ENCODE measurements around the gene CBX6. TPM values are rescaled to one million over a fixed set of nuclear protein-coding genes. Genes with fewer than 3 reads are reported as not detected.
"Not testable (repeated sequence)": the region's sequence is repeated elsewhere in the genome, so short reads cannot be mapped to it uniquely, and the experiment has no call there.

The CBX6 gene
- 22.1 and 32.4 TPM in 2 replicates for total RNA-seq

DNA sequence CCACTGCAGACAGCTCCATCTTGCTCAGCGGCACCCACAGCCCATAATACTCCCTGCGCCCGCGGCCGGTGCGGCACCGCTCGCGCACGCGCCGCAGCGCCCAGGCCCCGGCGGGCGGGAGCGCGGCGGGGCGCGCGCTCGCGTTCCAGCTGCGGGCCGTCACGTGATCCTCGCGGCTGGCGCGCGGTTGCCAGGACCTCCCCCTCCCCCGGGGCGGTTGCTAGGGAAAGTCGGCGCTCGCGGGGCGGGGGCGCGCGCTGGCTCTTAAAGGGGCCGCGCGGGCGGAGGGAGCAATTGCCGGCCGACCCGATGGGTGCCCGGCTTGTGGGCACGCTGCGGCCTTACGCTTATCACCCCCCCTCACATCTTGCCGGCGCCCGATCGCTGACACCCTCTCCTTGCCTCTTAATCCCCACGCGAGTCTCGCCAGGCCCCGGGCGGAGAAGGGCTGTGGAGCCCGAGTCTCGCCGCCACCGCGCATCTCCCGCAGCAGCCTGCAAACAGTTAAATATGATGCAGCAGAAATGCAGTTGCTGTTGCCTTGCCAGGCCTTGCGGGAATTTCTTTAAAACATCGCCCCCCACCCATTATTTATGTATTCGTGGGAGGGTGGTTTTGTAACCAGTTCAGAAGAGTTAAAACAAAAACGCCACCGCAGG lies at the start of gene CBX6:
TSS of gene CBX6 (minus strand) at position 45 of the 659 bp plus-strand sequence. CDS start at position 19, 26 bp downstream.
- DNase-seq = peak; percentile 95

DNA sequence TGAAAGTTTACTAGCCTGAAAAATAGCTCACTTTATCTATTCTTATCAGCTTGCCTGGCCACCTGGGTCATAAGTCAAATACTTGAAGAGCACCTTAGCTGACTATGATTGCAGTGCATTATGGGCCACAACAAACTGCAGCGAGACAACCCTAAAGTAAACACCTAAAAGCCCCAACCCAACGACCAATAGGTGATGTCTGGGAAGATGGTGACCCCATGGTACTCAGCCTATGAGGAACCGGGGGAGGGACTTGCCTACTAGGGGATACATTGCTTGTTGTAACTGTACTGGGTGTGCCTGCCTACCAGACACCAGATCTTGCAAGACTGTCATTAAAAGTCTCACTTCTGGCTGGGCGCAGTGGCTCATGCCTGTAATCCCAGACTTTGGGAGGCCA lies 49.8 kb upstream of the CBX6 start:
- no peak for DNase-seq

GRCh38 chr22:38921120-38921519 lies 49.1 kb upstream of the CBX6 start:
- DNase-seq = no peak

DNA sequence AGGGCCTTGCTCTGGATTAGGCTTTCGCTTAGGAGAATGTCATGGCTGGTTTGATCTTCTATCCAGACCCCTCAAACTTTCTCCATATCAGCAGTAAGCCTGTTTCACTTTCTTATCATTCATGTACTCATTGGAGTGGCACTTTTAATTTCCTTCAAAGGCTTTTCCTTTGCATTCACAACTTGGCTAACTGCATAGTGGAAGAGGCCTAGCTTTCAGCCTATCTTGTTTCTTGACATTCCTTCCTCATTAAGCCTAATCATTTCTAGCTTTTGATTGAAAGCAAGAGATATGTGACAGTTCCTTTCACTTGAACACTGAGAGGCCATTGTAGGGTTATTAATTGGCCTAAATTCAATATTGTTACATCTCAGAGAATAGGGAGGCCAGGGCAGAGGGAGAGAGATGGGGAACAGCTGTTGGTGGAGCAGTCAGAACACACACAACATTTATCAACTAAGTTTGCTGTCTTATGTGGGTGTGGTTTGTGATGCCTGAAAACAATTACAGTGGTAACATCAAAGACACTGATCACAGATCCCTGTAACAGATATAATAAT lies 47.7 kb upstream of the CBX6 start:
- DNase-seq = no peak

DNA sequence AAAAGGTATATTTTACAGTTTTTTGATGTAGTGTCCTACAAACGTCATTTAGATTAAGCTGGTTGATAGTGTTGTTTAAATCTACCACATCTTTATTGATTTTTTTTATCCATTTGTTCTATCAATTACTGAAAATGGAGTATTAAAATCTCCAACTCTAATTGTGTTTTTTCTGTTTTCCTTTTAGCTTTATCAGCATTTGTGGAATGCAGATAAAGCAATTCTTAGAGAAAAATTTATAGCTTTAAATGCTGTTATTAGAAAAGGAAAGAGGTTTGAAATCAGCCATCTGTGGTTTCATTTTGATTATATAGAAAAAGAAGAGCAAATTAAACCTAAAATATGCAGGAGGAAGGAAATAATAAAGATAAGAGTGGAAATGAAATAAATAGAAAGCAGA lies 39.4 kb upstream of the CBX6 start:
- DNase-seq = no peak

DNA sequence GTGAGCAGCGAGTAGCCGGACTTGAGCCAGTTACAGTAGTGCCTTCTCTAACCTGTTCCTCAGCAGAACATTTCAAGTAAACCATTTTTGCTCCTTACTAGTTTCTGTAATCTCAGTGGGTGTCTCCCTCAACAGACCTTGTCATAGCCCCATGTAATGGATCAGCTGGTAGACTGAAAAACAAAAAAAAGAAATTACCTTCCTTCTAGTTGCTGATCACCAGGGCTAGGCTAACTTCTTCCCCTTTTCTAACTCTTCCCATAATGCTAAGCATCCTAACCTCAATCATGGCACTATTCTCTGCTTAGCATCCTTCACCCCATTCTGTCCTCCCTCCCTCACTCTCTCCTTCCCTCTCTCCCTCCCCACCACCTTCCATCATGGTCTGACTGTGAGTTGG lies 35.8 kb upstream of the CBX6 start:
- DNase-seq = no peak

- DNase-seq = no peak
These were observed 34.0 kb upstream of the CBX6 start for GRCh38 chr22:38906052-38906451.

DNA sequence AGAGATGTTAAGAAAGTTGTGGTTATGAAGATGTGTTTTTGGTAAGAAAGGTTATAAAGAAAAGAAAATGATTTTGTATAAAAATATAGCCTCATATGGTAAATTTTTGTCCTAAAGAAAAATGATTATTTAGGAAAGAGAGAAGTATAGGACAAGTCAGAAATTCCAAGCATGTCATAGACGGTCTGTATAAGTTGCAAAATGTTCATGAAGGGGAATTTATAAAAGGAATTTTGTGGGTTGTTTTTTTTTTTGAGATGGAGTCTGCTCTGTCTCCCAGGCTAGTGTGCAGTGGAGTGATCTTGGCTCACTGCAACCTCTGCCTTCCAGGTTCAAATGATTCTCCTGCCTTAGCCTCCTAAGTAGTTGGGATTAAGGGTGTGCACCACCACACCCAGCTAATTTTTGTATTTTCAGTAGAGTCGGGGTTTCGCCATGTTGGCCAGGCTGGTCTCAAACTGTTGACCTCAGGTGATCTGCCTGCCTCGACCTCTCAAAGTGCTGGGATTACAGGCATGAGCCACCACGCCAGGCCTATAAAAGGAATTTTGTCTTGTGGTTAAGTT lies 32.1 kb upstream of the CBX6 start:
- DNase-seq = not testable (repeated sequence)

DNA sequence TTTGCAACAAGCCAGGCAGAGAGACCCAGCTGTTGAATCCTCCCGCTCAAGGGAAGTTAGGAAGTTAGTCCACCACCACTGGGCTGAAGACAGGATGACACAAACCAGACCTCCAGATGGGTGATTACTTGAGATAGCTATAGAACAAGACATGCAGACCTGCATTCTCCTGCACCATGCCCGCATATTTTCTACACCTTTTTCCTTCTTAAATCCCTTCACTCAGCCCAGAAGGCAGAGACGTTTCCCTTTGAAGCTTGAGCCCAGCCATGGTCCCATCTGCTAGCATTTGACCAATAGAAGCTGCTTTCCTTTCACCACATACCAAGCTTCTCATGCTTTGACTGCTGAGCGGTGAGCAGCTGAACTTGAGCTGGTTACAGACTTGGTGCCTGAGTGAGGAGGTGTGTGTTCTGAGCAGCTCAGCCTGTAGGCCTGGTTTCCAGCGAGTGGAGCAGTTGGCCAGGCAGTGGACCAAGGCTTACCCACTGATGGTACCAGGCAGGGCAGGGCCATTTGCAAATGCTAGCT lies 29.2 kb upstream of the CBX6 start:
- no peak for DNase-seq

GRCh38 chr22:38900677-38901076 lies 28.7 kb upstream of the CBX6 start:
- no peak for DNase-seq

DNA sequence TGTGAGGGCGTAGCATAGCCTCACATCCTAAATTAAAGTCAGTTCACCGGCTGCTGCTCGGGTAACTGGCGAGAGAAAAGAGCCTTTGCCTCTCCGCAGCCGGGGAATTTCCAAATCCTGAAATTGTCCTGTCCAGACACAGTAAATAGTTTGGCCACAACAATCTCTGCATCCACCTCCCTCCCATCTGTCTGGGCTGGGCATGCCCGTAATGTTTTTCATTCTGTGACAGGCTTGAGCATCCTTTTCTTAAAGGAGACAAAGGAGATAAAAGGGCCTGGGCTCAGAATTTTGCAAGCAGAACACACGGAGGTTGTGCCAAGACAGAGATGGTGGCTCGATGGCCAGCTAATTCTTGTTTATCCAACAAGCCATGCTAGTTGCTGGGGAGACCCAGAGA lies 19.2 kb upstream of the CBX6 start:
- DNase-seq = no peak

DNA sequence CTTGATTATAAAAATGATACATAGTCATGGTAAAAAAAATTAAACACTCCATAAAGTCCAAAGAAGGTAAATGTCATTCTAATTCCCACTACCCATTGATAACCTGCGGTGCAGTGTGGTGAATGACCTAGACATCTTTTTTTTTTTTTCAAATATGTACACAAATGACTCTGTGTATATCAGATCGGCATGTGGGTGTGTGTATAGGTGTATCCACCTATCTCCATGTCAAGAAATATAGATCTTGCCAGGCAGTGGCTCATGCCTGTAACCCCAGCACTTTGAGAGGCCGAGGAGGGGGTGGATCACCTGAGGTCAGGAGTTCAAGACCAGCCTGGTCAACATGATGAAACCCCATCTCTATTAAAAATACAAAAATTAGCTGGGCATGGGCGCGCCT lies 18.4 kb upstream of the CBX6 start:
- DNase-seq = no peak

- DNase-seq = no peak
These were observed 14.3 kb upstream of the CBX6 start for GRCh38 chr22:38886333-38886732.

DNA sequence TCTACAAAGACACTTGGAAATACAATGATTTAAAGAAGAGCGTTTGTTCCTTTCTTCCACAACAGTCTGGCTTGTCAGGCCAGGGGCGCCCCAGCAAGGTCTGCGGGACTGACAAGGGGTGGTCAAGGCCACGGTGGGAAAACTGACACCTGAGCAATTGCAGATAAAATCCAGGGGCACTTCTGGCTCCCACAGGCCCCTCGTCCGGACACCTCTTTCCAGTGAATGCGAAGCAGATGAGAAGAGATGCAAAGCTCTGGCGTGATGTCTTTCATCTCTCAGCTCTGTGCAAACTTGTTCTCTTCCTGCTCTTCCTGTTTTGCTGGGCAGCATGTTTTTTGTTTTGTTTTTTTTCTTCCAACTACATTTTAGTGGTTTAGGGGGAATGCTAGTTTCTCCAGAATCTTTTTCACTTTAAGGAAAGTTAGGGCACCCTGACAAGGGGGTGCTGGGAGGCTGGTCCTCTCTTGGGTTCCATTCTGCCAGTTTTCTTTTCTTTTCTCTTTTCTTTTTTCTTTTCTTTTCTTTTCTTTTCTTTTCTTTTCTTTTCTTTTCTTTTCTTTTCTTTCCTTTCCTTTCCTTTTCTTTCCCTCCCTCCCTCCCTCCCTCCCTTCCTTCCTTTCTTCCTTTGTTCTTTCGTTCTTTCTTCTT lies 11.1 kb upstream of the CBX6 start:
- no peak for DNase-seq

DNA sequence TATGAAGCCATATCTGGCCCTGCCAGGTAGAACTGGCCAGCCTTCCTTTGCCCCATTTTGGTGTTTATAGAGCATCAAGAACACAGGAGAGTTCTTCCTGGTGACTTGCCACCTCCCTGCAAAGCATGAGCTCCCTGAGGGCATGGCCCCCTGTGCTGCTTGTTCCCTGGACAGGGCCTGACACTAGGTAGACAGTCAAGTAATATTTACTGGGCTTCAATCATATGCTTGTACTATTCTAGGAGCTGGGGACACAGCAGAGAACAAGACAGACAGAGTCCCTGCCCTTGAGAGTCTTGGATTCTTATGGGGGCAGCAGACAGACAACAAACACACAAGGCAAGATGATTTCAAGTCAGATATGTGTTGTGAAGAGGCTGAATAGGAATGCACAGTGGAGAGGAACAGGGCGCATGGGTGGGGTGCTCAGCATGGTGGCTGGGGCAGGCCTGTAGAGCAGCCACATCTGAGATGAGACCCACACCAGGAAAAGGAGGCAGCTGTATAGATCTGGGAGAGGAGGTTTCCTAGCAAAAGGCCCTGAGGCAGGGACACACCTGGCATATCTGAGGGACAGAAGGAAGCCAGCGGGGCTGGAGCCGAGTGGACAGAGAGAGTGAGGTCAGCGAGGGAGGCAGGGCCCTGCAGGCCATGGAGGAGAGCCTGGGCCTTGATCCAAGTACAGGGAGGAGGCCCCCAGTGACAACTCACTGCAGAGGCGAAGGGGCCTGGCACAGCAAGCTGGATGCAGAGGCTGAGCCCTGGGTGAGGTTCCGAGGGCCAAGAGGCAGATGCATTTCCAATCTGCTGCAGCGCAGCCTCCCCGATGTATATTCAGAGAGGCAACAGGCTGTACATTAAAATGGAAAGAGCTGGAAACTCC lies 10.2 kb upstream of the CBX6 start:
- no peak for DNase-seq

DNA sequence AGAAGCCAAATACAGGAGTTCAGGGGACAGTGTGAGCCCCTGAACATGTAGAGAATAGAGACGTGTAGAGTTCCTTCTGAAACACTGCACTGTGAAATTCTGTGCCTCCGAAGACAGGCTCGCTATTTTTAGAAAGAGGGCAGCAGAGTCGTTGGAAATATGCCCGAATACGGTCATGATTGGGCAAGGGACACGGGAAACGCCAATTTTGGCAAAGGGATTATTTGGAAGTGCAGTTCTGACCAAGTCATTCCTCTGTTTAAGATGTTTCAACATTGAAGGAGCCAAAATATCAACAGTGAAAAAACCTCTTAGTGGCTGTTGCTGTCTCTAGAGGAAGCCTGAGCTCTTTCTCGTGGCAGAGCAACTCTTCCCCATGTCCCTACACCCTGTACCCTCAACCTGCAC lies 9.5 kb upstream of the CBX6 start:
- no peak for DNase-seq

DNA sequence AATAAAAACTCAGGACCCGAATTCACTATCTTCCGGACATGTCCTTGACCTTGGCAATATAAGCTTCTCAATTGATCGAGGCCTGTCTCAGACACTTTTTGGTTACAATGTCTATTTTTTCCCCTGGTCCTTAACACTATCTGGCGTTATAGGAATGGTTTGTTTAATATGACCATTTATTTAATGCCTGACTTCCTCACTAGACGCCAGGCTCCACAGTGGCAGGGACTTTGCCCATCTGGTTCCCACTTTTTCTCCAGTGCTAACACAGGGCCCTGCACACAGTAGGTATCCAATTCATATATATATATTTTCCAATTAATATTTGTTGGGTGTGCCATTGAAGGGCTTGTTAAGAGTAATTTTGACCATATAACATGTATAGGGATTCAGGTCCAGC lies 7.9 kb upstream of the CBX6 start:
- no peak for DNase-seq

- no peak for DNase-seq
These were observed 7.2 kb upstream of the CBX6 start for GRCh38 chr22:38879108-38879729.

DNA sequence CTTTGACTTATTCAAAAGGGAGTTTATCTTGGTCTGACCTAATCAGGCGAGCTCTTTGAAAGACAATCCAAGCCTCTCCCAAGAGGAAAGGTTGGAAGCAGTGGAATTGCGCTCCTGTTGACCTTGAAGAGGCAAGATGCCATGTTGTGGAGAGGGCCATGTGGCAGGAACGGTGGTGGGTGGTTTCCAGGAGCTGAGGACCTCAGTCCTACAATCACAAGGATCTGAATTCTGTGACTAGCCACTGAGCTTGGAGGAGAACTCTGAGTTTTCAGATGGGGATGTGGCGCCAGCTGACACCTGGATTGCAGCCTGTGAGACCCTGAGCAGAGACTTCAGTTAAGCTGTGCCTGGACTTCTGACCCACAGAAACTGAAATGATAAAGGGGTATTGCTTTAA lies 6.0 kb upstream of the CBX6 start:
- DNase-seq = no peak

DNA sequence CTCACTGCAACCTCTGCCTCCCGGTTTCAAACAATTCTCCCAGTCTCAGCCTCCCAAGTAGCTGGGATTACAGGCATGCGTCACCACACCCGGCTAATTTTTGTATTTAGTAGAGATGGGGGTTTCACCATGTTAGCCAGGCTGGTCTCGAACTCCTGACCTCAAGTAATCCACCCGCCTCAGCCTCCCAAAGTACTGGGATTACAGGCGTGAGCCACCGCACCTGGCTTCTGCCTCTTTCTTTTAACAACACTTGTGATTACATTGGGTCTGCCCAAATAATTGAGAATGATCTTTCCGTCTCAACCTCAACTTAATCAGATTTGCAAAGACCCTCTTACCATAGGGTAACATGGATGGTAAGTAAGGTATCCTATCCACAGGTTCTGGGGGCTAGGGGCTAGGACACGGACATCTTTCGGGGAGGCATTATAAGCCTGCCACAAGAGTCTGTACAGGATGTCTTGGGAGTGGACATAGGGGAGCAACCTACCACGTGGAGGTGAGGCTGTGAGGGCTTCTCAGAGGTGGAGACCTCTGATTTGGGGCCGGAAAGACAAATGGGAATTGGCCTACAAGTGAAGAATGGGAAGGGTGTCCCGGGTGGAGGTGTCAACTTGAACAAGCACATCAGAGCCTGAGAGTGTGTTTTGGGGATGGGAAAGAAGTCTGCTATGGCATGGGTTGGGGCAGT lies 2.7 kb upstream of the CBX6 start:
- DNase-seq = no peak
